NB4 (cell line): ENCODE results near the gene MBLAC1.
A peak's percentile ranks its signal among the peaks of the same experiment; 100 is the strongest.

Source experiments
- CTCF ChIP-seq: IDR thresholded peaks from one replicate; pipeline ENCODE4 v1.5.1; 2012; ENCODE audit warnings: low read depth, low read length
- MAX ChIP-seq: IDR thresholded peaks from 2 replicates; pipeline ENCODE4 v1.6.1; 2011; ENCODE audit warnings: low read depth, low read length
- MYC ChIP-seq: IDR thresholded peaks from 2 replicates; pipeline ENCODE4 v1.6.1; 2011; ENCODE audit warnings: low read depth, low read length
- POLR2A ChIP-seq: IDR thresholded peaks from 2 replicates; pipeline ENCODE4 v1.6.1; 2011; ENCODE audit warnings: mild to moderate bottlenecking; ENCODE audit not compliant: insufficient read length; ENCODE audit errors: extremely low read depth

- TF ChIP-seq POLR2A (peak; percentile 81), CTCF (no peak), MYC (peak; percentile 45), MAX (peak; percentile 80)
Observed at GRCh38 chr7:100119072-100119969, 7.4 kb upstream of the MBLAC1 start, which contains the start of the genes CNPY4 and TAF6.
